H1 (cell line): ENCODE data around the gene PDE5A. TPM values are rescaled to one million over a fixed set of nuclear protein-coding genes. Genes with fewer than 3 reads are reported as not detected.

Experiments
- CHD1 ChIP-seq: IDR thresholded peaks from 2 replicates; pipeline ENCODE4 v1.6.1; 2012; ENCODE audit warnings: low read depth, low read length, improper control_type of control experiment
- CTBP2 ChIP-seq: IDR thresholded peaks from 2 replicates; pipeline ENCODE4 v1.7.0; 2011; ENCODE audit warnings: borderline replicate concordance, mild to moderate bottlenecking, moderate library complexity, mixed read lengths, low read length; ENCODE audit not compliant: insufficient read depth, insufficient read length
- KDM5A ChIP-seq: fragments of 200-600 bp; IDR thresholded peaks from 2 replicates; pipeline ENCODE4 v1.7.1; 2012; ENCODE audit warnings: mild to moderate bottlenecking, low read length, inconsistent platforms, mixed read lengths
- YY1 ChIP-seq: IDR thresholded peaks from 2 replicates; pipeline ENCODE4 v1.6.1; 2011; ENCODE audit warnings: low read depth, mild to moderate bottlenecking, low read length
- ZNF274 ChIP-seq: IDR thresholded peaks from 2 replicates; pipeline ENCODE4 v1.7.0; 2012; ENCODE audit warnings: low read length, borderline replicate concordance; ENCODE audit errors: extremely low read depth
- polyA plus RNA-seq, 7 experiments: library from polyadenylated mRNA; depleted of rRNA in 3 of 7; stranded (reverse) in 5 of 7; unstranded in 2 of 7; fragments of >200 nt in 5 of 7; fragments of 200-250 nt in 2 of 7; gene quantifications; 1 replicate in 5 of 7; 2 replicates in 1 of 7; 4 replicates in 1 of 7; pipeline versions ENCODE4 v1.2.1 to v1.2.3, GENCODE V29; 2011 to 2013; ENCODE audit warnings: missing spikeins in 2 of 7, mixed read lengths in 2 of 7
- total RNA-seq: library from RNA; stranded (reverse); fragmentation: NEBNext Ultra II Directional; extraction: Animal tissue kit (Norgen Biotek cat#: 25700); gene quantifications from 2 replicates; pipeline ENCODE4 v1.2.1, GENCODE V29; 2021

The PDE5A gene
- total and polyA plus RNA-seq, 2 of the 8 experiments (the other 6 are each of a cell fraction or from before 2014, with no cell fraction given), result 5.6 to 32.4 TPM

DNA sequence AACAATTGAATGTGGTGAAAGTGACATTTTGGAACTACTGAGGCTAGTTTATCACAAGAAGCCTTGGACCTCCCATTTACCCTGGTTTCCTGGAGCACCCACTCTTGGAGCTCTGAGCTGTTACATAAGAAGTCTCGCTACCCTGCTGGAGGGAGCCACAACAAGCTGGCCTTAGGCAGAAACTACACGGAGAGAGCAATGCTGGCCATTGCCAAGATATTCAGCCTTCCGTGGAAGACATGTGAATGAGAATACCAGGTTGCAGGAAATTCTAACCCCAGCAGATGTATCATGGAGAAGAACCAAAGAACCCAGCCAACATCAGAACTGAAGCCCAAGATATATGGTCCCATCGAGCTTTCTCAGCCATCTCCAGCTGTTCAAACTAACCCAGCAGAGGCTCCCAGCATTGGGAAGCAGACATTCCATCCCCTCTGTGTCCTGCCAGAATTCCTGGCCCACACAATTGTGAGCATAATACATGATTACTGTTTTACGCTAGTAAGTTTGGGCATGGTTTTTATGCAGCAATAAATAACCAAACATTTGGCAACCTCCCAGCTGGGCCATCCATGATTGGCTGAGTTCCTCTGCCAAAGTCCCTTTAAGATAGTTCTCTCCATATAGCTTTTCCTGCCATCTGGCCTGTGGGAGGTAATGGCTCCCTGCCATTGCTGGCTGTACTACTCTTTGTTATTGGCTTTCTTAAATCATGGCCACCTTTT is 17.9 kb upstream of the PDE5A start (continued):
- TF ChIP-seq CTBP2 (no peak), KDM5A (no peak), CHD1 (no peak), YY1 (no peak), ZNF274 (no peak)
